ENCODE measurements around the gene AMOTL1. TPM values are rescaled to one million over a fixed set of nuclear protein-coding genes. Genes with fewer than 3 reads are reported as not detected.

AMOTL1 gene
- total and polyA plus RNA-seq, 2 of the 8 experiments (the other 6 are each of a cell fraction or from before 2014, with no cell fraction given), result 9.0 to 27.6 TPM

DNA sequence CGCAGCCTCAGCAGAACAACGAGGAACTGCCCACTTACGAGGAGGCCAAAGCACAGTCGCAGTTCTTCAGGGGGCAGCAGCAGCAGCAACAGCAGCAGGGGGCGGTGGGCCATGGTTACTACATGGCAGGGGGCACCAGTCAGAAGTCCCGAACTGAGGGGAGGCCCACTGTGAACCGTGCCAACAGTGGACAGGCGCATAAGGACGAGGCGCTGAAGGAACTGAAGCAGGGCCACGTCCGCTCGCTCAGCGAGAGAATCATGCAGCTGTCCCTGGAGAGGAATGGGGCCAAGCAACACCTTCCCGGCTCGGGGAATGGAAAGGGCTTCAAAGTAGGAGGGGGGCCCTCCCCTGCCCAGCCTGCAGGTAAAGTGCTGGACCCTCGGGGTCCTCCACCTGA is 31.6 kb downstream of the AMOTL1 start (continued):
- TF ChIP-seq, protein P1, sequence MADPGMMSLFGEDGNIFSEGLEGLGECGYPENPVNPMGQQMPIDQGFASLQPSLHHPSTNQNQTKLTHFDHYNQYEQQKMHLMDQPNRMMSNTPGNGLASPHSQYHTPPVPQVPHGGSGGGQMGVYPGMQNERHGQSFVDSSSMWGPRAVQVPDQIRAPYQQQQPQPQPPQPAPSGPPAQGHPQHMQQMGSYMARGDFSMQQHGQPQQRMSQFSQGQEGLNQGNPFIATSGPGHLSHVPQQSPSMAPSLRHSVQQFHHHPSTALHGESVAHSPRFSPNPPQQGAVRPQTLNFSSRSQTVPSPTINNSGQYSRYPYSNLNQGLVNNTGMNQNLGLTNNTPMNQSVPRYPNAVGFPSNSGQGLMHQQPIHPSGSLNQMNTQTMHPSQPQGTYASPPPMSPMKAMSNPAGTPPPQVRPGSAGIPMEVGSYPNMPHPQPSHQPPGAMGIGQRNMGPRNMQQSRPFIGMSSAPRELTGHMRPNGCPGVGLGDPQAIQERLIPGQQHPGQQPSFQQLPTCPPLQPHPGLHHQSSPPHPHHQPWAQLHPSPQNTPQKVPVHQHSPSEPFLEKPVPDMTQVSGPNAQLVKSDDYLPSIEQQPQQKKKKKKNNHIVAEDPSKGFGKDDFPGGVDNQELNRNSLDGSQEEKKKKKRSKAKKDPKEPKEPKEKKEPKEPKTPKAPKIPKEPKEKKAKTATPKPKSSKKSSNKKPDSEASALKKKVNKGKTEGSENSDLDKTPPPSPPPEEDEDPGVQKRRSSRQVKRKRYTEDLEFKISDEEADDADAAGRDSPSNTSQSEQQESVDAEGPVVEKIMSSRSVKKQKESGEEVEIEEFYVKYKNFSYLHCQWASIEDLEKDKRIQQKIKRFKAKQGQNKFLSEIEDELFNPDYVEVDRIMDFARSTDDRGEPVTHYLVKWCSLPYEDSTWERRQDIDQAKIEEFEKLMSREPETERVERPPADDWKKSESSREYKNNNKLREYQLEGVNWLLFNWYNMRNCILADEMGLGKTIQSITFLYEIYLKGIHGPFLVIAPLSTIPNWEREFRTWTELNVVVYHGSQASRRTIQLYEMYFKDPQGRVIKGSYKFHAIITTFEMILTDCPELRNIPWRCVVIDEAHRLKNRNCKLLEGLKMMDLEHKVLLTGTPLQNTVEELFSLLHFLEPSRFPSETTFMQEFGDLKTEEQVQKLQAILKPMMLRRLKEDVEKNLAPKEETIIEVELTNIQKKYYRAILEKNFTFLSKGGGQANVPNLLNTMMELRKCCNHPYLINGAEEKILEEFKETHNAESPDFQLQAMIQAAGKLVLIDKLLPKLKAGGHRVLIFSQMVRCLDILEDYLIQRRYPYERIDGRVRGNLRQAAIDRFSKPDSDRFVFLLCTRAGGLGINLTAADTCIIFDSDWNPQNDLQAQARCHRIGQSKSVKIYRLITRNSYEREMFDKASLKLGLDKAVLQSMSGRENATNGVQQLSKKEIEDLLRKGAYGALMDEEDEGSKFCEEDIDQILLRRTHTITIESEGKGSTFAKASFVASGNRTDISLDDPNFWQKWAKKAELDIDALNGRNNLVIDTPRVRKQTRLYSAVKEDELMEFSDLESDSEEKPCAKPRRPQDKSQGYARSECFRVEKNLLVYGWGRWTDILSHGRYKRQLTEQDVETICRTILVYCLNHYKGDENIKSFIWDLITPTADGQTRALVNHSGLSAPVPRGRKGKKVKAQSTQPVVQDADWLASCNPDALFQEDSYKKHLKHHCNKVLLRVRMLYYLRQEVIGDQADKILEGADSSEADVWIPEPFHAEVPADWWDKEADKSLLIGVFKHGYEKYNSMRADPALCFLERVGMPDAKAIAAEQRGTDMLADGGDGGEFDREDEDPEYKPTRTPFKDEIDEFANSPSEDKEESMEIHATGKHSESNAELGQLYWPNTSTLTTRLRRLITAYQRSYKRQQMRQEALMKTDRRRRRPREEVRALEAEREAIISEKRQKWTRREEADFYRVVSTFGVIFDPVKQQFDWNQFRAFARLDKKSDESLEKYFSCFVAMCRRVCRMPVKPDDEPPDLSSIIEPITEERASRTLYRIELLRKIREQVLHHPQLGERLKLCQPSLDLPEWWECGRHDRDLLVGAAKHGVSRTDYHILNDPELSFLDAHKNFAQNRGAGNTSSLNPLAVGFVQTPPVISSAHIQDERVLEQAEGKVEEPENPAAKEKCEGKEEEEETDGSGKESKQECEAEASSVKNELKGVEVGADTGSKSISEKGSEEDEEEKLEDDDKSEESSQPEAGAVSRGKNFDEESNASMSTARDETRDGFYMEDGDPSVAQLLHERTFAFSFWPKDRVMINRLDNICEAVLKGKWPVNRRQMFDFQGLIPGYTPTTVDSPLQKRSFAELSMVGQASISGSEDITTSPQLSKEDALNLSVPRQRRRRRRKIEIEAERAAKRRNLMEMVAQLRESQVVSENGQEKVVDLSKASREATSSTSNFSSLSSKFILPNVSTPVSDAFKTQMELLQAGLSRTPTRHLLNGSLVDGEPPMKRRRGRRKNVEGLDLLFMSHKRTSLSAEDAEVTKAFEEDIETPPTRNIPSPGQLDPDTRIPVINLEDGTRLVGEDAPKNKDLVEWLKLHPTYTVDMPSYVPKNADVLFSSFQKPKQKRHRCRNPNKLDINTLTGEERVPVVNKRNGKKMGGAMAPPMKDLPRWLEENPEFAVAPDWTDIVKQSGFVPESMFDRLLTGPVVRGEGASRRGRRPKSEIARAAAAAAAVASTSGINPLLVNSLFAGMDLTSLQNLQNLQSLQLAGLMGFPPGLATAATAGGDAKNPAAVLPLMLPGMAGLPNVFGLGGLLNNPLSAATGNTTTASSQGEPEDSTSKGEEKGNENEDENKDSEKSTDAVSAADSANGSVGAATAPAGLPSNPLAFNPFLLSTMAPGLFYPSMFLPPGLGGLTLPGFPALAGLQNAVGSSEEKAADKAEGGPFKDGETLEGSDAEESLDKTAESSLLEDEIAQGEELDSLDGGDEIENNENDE (IDR thresholded peaks at IDR 0.05; ENCODE audit: insufficient replicate concordance, low read length), result no peak
- TF ChIP-seq, protein P2, sequence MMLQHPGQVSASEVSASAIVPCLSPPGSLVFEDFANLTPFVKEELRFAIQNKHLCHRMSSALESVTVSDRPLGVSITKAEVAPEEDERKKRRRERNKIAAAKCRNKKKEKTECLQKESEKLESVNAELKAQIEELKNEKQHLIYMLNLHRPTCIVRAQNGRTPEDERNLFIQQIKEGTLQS (IDR thresholded peaks at IDR 0.05; ENCODE audit: insufficient read depth, low read depth, low read length), result no peak
- TF ChIP-seq HDAC6 (IDR thresholded peaks at IDR 0.05; ENCODE audit: low read depth, low read length), result no peak
- TF ChIP-seq KDM4A (IDR thresholded peaks at IDR 0.05; ENCODE audit: low read depth, low read length, severe bottlenecking), result no peak
- TF ChIP-seq NRF1 (IDR thresholded peaks at IDR 0.05; ENCODE audit: low read depth, low read length), result no peak
- TF ChIP-seq EP300 (IDR thresholded peaks at IDR 0.05; ENCODE audit: borderline replicate concordance in 1 of 2, low read depth in 2 of 2, low read length in 2 of 2), result no peak
- no peak for TF ChIP-seq SUZ12 (IDR thresholded peaks at IDR 0.05; ENCODE audit: low read length)
